K562 (cell line): ENCODE data around the gene FUT2. TPM values are rescaled to one million over a fixed set of nuclear protein-coding genes. Genes with fewer than 3 reads are reported as not detected.
A peak's percentile ranks its signal among the peaks of the same experiment; 100 is the strongest.

Experiments used
- ATAC-seq: fragments of 200-7000 bp; cut with Tn5 transposase; 3 replicates; pipeline ENCODE4 v1.9.1; 2020; ENCODE audit warnings: moderate library complexity
- BruUV-seq: library from RNA; stranded (reverse); fragments of 400-500 nt; replicated peaks from 2 replicates; lab custom pipeline; 2021; lab: Mats Ljungman, UMichigan
- CTCF ChIA-PET: fragments of 300-600 bp; formaldehyde crosslinking; extraction: SDS; loops from one replicate; lab custom pipeline; 2021; ENCODE audit warnings: low intra/inter-chr PET ratio; lab: Yijun Ruan, JAX
- POLR2A ChIA-PET: fragments of 300-600, 350-650 bp; sonication (Branson Sonifier 250); formaldehyde crosslinking; extraction: SDS; loops from one replicate; lab custom pipeline; 2021; ENCODE audit warnings: antibody characterized with exemption, inconsistent platforms; lab: Yijun Ruan, JAX
- DNase-seq, 4 experiments: peaks; one replicate each; pipeline versions ENCODE4 v3.0.0 to v3.0.0-alpha.2; 2011 to 2018; ENCODE audit warnings: low spot score in 3 of 4, mixed read lengths in 3 of 4; ENCODE audit errors: extremely low read depth in 1 of 4
- FAIRE-seq: peaks from 2 replicates; lab custom pipeline; 2011; peaks lifted over from hg19 to GRCh38; lab: Jason Lieb, UNC
- H2AFZ ChIP-seq: 2 replicates; pipeline ENCODE4 v1.6.0; 2011; ENCODE audit warnings: low read depth, low read length, control low read depth, inconsistent platforms
- H3K27ac ChIP-seq: fragments of 200-600 bp; 3 replicates; pipeline ENCODE4 v1.8.0; 2011; ENCODE audit warnings: low read depth, mild to moderate bottlenecking, control low read depth, inconsistent platforms, low read length, moderate library complexity, mixed read lengths; ENCODE audit errors: extremely low read depth
- H3K27me3 ChIP-seq, 2 experiments: fragments of 300-600 bp in 1 of 2; 2 replicates in 1 of 2; 3 replicates in 1 of 2; pipeline versions ENCODE4 v1.6.0 to v1.8.0; 2011; ENCODE audit warnings: inconsistent platforms in 2 of 2, low read length in 2 of 2, mild to moderate bottlenecking in 1 of 2, mixed read lengths in 1 of 2, moderate library complexity in 1 of 2; ENCODE audit not compliant: control insufficient read depth in 2 of 2, insufficient read depth in 2 of 2
- H3K36me3 ChIP-seq: fragments of 300-600 bp; 3 replicates; pipeline ENCODE4 v1.8.0; 2011; ENCODE audit warnings: mild to moderate bottlenecking, low read length, inconsistent platforms; ENCODE audit not compliant: control insufficient read depth, insufficient read depth
- H3K4me1 ChIP-seq, 2 experiments: fragments of 200-600 bp in 1 of 2; replicated peaks in 1 of 2; 2 replicates in 1 of 2; 3 replicates in 1 of 2; pipeline versions ENCODE4 v1.5.1 to v1.8.0; 2011; ENCODE audit warnings: inconsistent platforms in 2 of 2, low read length in 2 of 2, mild to moderate bottlenecking in 1 of 2, mixed read lengths in 1 of 2, moderate library complexity in 1 of 2; ENCODE audit not compliant: control insufficient read depth in 2 of 2, insufficient read depth in 2 of 2
- H3K4me2 ChIP-seq: 2 replicates; pipeline ENCODE4 v1.6.1; 2011; ENCODE audit warnings: low read length, control low read depth, inconsistent platforms, mixed read lengths; ENCODE audit not compliant: insufficient read depth
- H3K4me3 ChIP-seq: fragments of 200-600 bp; sonication (generic), shearing (Covaris generic); 2 replicates; pipeline ENCODE4 v1.5.1; 2016; ENCODE audit warnings: control low read depth, inconsistent platforms
- H3K79me2 ChIP-seq: fragments of 200-600 bp; 3 replicates; pipeline ENCODE4 v1.8.0; 2011; ENCODE audit warnings: low read length, inconsistent platforms; ENCODE audit not compliant: control insufficient read depth, insufficient read depth
- H3K9ac ChIP-seq, 2 experiments: 2 replicates each; pipeline versions ENCODE4 v1.6.0 to v1.6.1; 2011; ENCODE audit warnings: low read depth in 2 of 2, low read length in 2 of 2, control low read depth in 1 of 2, inconsistent platforms in 1 of 2, mild to moderate bottlenecking in 1 of 2, mixed read lengths in 1 of 2; ENCODE audit not compliant: insufficient read depth in 1 of 2
- H3K9me1 ChIP-seq: one replicate; pipeline ENCODE4 v1.6.0; 2011; ENCODE audit warnings: inconsistent platforms, mild to moderate bottlenecking, low read length, moderate library complexity; ENCODE audit not compliant: control insufficient read depth, insufficient read depth
- H3K9me3 ChIP-seq: replicated peaks from 2 replicates; pipeline ENCODE4 v1.5.1; 2011; ENCODE audit warnings: low read depth, low read length, inconsistent platforms; ENCODE audit not compliant: control insufficient read depth, insufficient read depth
- H4K20me1 ChIP-seq: replicated peaks from 2 replicates; pipeline ENCODE4 v1.6.1; 2011; ENCODE audit warnings: low read length, inconsistent platforms, mixed read lengths; ENCODE audit not compliant: control insufficient read depth, insufficient read depth
- CREB3L1 ChIP-seq: fragments of 450-650 bp; IDR thresholded peaks from 2 replicates; pipeline ENCODE4 v1.6.1; 2014; ENCODE audit warnings: low read depth, mild to moderate bottlenecking, moderate library complexity, borderline replicate concordance
- FOXM1 ChIP-seq, 2 experiments: fragments of 450-650 bp in 1 of 2; sonication (generic) in 1 of 2; formaldehyde crosslinking in 1 of 2; IDR thresholded peaks; 2 replicates each; pipeline versions ENCODE4 v1.6.1 to v1.9.0; 2017 to 2022; ENCODE audit warnings: low read depth in 2 of 2, mild to moderate bottlenecking in 2 of 2, missing genetic modification reagents in 1 of 2, moderate library complexity in 1 of 2
- MLLT1 ChIP-seq, 2 experiments: fragments of 450-650 bp; IDR thresholded peaks; 2 replicates each; pipeline ENCODE4 v1.6.1; 2016
- PKNOX1 ChIP-seq: fragments of 450-650 bp; IDR thresholded peaks from 2 replicates; pipeline ENCODE4 v1.6.1; 2016
- RBFOX2 ChIP-seq: fragments of 200-400 bp; formaldehyde crosslinking; IDR thresholded peaks from 2 replicates; pipeline ENCODE4 v1.6.1; 2017; ENCODE audit warnings: low read depth, mild to moderate bottlenecking, low read length, moderate library complexity
- ZNF121 ChIP-seq: sonication (generic); formaldehyde crosslinking; conservative IDR thresholded peaks from 2 replicates; pipeline ENCODE4 v1.8.0; 2022; ENCODE audit warnings: missing genetic modification reagents
- ZNF398 ChIP-seq: fragments of 250-450 bp; sonication (Bioruptor Pico); IDR thresholded peaks from 2 replicates; pipeline ENCODE4 v1.8.0; 2021; ENCODE audit warnings: moderate library complexity, mild to moderate bottlenecking, inconsistent platforms
- ZNF592 ChIP-seq: fragments of 450-650 bp; IDR thresholded peaks from 2 replicates; pipeline ENCODE4 v1.6.1; 2017; ENCODE audit warnings: antibody characterized with exemption, mild to moderate bottlenecking
- WGBS: fragments of 100-300 bp; shearing (Covaris generic); methylation state at CpG from one replicate; pipeline ENCODE4 v1.1.6; 2016; ENCODE audit warnings: low coverage, mixed read lengths; ENCODE audit not compliant: insufficient coverage; ENCODE audit errors: missing lambda C conversion rate; 5-methylcytosine and 5-hydroxymethylcytosine counted together
- in situ Hi-C: fragments of 300-500 bp; cut with MboI; formaldehyde crosslinking; loops from 4 replicates; pipeline ENCODE4 v1.15.0; 2018; ENCODE audit warnings: inconsistent platforms, mixed read lengths
- intact Hi-C: fragments of 100-400 bp; cut with micrococcal nuclease; formaldehyde crosslinking; loops from 2 replicates; pipeline ENCODE4 v1.14.2; 2022
- polyA plus RNA-seq, 8 experiments: library from polyadenylated mRNA; depleted of rRNA in 4 of 8; stranded (reverse) in 5 of 8; unstranded in 3 of 8; fragments of >200 nt; fragmentation: Nextera tagmentation in 2 of 8; fragmentation: Illumina TruSeq in 1 of 8; extraction: Ambion mirVana in 2 of 8; extraction: Trizol in 1 of 8; gene quantifications; 2 replicates each; pipeline versions ENCODE4 v1.2.1 to v1.2.3, GENCODE V29; 2011 to 2014; ENCODE audit warnings: inconsistent platforms in 1 of 8, missing spikeins in 1 of 8
- total RNA-seq, 7 experiments: library from RNA; depleted of rRNA in 6 of 7; stranded (reverse); fragments of >200 nt in 6 of 7; fragmentation: Illumina TruSeq in 2 of 7; extraction: Trizol in 2 of 7; gene quantifications; 2 replicates each; pipeline versions ENCODE4 v1.2.1 to v1.2.3, GENCODE V29; 2011 to 2021; ENCODE audit warnings: low replicate concordance in 1 of 7

Gene FUT2
- total and polyA plus RNA-seq, 9 of the 15 experiments (the other 6 are each of a cell fraction or from before 2014, with no cell fraction given) = 0.03 to 0.04 TPM; not detected in 7

GRCh38 chr19:48742096-48742495 is 46.3 kb downstream of the FUT2 start:
- Histone ChIP-seq H3K27me3 (no peaks in the 10 kb centered on the region), H3K4me1 (peaks cover 47 to 49% of the 10 kb centered on the region in 2 experiments), H2AFZ (peak overlapping the region; percentile 77), H3K27ac (peak overlapping the region; percentile 82), H3K4me2 (peak overlapping the region; percentile 89), H3K9ac (peak overlapping the region; percentile 71 to 95), H3K36me3 (no peaks in the 10 kb centered on the region), H3K9me3 (no peaks in the 10 kb centered on the region), H3K4me3 (peak overlapping the region; percentile 13), H4K20me1 (no peaks in the 10 kb centered on the region), H3K9me1 (peaks cover 3% of the 10 kb centered on the region), H3K79me2 (peaks cover 8% of the 10 kb centered on the region; the same call in 2 of the 3 replicates)
- 78% methylated on average over 9 of the region's 11 CpGs for WGBS
- FAIRE-seq (no peak), ATAC-seq (no peak), DNase-seq (no peak)
- no TSS peak for BruUV-seq
- in situ Hi-C loops (loop anchor here (5.0 kb wide), 1 partner anchor 95 kb away; the partner anchor contains the start of gene CA11), intact Hi-C loops (no loop called here)
- CTCF ChIA-PET = interaction anchor here (0.6 kb wide), 2 partner anchors 104 to 196 kb away, joined by 3 read pairs; no protein-coding TSS in a partner anchor
- POLR2A ChIA-PET = interaction anchor here (0.6 to 0.7 kb wide), 2 partner anchors 42 to 139 kb away, joined by 3 read pairs; no protein-coding TSS in a partner anchor
- no peak for TF ChIP-seq ZNF121 (CRISPR knock-in tag)
- peak; percentile 28; the same call in 1 of the 2 replicates for TF ChIP-seq ZNF592
- TF ChIP-seq FOXM1 (IDR thresholded peaks at IDR 0.05; ENCODE audit: low read depth) = no peak
- no peak for TF ChIP-seq FOXM1 (CRISPR knock-in tag; IDR thresholded peaks at IDR 0.05; ENCODE audit: low read depth)
- TF ChIP-seq CREB3L1 = no peak
- no peak for TF ChIP-seq ZNF398 (CRISPR knock-in tag)
- peak in 1 of 2 experiments; percentile 75; a peak in 1 of 4 replicates for TF ChIP-seq MLLT1 (IDR thresholded peaks at IDR 0.05)
- TF ChIP-seq PKNOX1 = no peak
- no peak for TF ChIP-seq RBFOX2
